Smooth muscle cell (in vitro differentiated cells): ENCODE measurements around the gene AGT. TPM values are rescaled to one million over a fixed set of nuclear protein-coding genes. Genes with fewer than 3 reads are reported as not detected.

ENCODE experiments used
- DNase-seq: peaks from one replicate; lab custom pipeline; 2025; ENCODE audit not compliant: unreplicated experiment; lab: John Stamatoyannopoulos, UW
- H2AFZ ChIP-seq: fragments of 200-600 bp; sonication (generic); 2 replicates; pipeline ENCODE4 v1.6.0; 2016; ENCODE audit warnings: antibody characterized with exemption, low read depth, mild to moderate bottlenecking
- H3F3A ChIP-seq: fragments of 200-600 bp; sonication (generic); 2 replicates; pipeline ENCODE4 v1.6.0; 2017; ENCODE audit warnings: antibody characterized with exemption, low read depth
- H3K27ac ChIP-seq: fragments of 200-600 bp; sonication (generic); 2 replicates; pipeline ENCODE4 v1.5.1; 2016; ENCODE audit warnings: low read depth, mild to moderate bottlenecking
- H3K27me3 ChIP-seq: fragments of 200-600 bp; sonication (generic); 2 replicates; pipeline ENCODE4 v1.6.1; 2016; ENCODE audit warnings: low read depth, mild to moderate bottlenecking
- H3K36me3 ChIP-seq: fragments of 200-600 bp; sonication (generic); 2 replicates; pipeline ENCODE4 v1.5.1; 2016; ENCODE audit warnings: low read depth
- H3K4me1 ChIP-seq: fragments of 200-600 bp; sonication (generic); 2 replicates; pipeline ENCODE4 v1.5.1; 2016; ENCODE audit warnings: low read depth
- H3K4me2 ChIP-seq: fragments of 200-600 bp; sonication (generic); 2 replicates; pipeline ENCODE4 v1.6.0; 2016; ENCODE audit warnings: mild to moderate bottlenecking
- H3K4me3 ChIP-seq: fragments of 200-600 bp; sonication (generic); 2 replicates; pipeline ENCODE4 v1.5.1; 2016; ENCODE audit warnings: mild to moderate bottlenecking
- H3K79me2 ChIP-seq: fragments of 200-600 bp; sonication (generic); 2 replicates; pipeline ENCODE4 v1.6.0; 2016; ENCODE audit warnings: low read depth, mild to moderate bottlenecking
- H3K9ac ChIP-seq: fragments of 200-600 bp; sonication (generic); 2 replicates; pipeline ENCODE4 v1.6.0; 2016; ENCODE audit warnings: low read depth
- H3K9me3 ChIP-seq: fragments of 200-600 bp; sonication (generic); replicated peaks from 2 replicates; pipeline ENCODE4 v1.5.1; 2016; ENCODE audit warnings: low read depth
- H4K20me1 ChIP-seq: fragments of 200-600 bp; sonication (generic); 2 replicates; pipeline ENCODE4 v1.6.0; 2016; ENCODE audit warnings: low read depth
- CTCF ChIP-seq: fragments of 200-600 bp; sonication (generic); IDR thresholded peaks from 2 replicates; pipeline ENCODE4 v1.5.1; 2017; ENCODE audit warnings: borderline replicate concordance, mild to moderate bottlenecking, antibody characterized with exemption; ENCODE audit not compliant: insufficient read depth, poor library complexity, severe bottlenecking
- WGBS: methylation state at CpG from one replicate; pipeline ENCODE4 v1.1.7; 2016; ENCODE audit warnings: low lambda C conversion rate; 5-methylcytosine and 5-hydroxymethylcytosine counted together
- polyA plus RNA-seq: library from polyadenylated mRNA; unstranded; fragments of >200 nt; fragmentation: Nextera tagmentation; extraction: Ambion mirVana; gene quantifications from 2 replicates; pipeline ENCODE4 v1.2.1, GENCODE V29; 2016
- total RNA-seq: library from RNA; depleted of rRNA; stranded (reverse); fragments of >200 nt; gene quantifications from 2 replicates; pipeline ENCODE4 v1.2.3, GENCODE V29; 2014

AGT gene
- total and polyA plus RNA-seq, 2 experiments from 2014 or later: 0.31 to 3.0 TPM

- no peaks in the 10 kb centered on the region for H3K79me2 ChIP-seq
- no peaks in the 10 kb centered on the region for H4K20me1 ChIP-seq
- H2AFZ ChIP-seq: no peak overlapping the region
- H3K4me3 ChIP-seq: no peak overlapping the region
- no peaks in the 10 kb centered on the region for H3K9me3 ChIP-seq
- H3K36me3 ChIP-seq: peaks cover 17% of the 10 kb centered on the region
- no peak overlapping the region for H3K27ac ChIP-seq
- no peak overlapping the region for H3K4me2 ChIP-seq
- 61% methylated on average over 4 of the region's 4 CpGs for WGBS
- no peaks in the 10 kb centered on the region for H3K4me1 ChIP-seq
- H3K9ac ChIP-seq: no peak overlapping the region
- no peaks in the 10 kb centered on the region for H3K27me3 ChIP-seq
- no peak for TF ChIP-seq CTCF
- no peaks in the 10 kb centered on the region for H3F3A ChIP-seq
- DNase-seq: no peak
Measured at GRCh38 chr1:230680300-230681025, 33.5 kb downstream of the AGT start.

DNA sequence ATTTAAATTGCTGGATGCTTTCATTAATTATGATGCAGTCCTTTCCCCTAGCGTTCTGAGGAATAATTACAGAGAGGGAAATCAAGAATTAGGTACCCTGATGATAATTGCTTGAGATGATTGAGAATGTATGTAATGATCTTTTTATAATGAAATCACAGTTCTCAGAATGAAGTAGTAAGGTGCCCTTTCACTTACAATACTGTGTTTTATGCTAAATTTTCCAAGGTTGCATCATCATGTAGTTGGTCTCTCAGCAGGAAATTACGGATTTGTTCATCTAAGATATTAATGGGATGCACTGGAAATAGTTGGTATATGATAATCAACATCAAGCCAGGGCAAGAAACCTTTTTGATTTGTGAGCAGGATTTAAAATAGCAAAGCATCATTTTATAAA, 34.1 kb downstream of the AGT start:
- peaks cover 18% of the 10 kb centered on the region for H3K36me3 ChIP-seq
- no peak for TF ChIP-seq CTCF
- no peak overlapping the region for H3K9ac ChIP-seq
- no peaks in the 10 kb centered on the region for H3K79me2 ChIP-seq
- no peaks in the 10 kb centered on the region for H4K20me1 ChIP-seq
- WGBS: 98% methylated on average over 2 of the region's 2 CpGs
- no peak for DNase-seq
- H3K9me3 ChIP-seq: no peaks in the 10 kb centered on the region
- H3K27me3 ChIP-seq: no peaks in the 10 kb centered on the region
- H3K27ac ChIP-seq: no peak overlapping the region
- H3K4me3 ChIP-seq: no peak overlapping the region
- H3K4me2 ChIP-seq: no peak overlapping the region
- H3K4me1 ChIP-seq: no peaks in the 10 kb centered on the region
- H3F3A ChIP-seq: no peaks in the 10 kb centered on the region
- no peak overlapping the region for H2AFZ ChIP-seq

- no peak for TF ChIP-seq CTCF
- Histone ChIP-seq H3K9me3 (no peaks in the 10 kb centered on the region), H3K36me3 (peaks cover 19% of the 10 kb centered on the region)
Measured at GRCh38 chr1:230679192-230679591, 34.7 kb downstream of the AGT start.

DNA sequence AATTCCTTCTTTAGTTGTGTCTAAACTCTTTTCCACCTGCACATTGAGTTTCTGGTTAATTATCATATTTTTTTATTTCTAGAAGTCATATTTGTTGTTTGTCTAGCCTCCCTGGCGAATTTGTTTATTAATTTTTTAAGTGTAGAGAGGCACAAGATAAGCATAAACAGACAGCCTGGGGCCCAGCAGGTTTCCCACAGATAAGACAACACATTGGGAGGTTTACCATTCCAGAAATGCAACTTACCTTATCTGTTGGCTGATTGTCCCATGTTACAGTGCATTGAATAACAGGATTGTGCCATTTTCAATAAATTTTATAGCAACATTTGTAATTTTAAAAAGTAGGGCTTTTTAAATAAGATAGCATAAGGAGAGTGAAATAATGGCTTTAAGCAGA, 36.7 kb downstream of the AGT start:
- DNase-seq: no peak
- H3K27ac ChIP-seq: no peak overlapping the region
- H3K27me3 ChIP-seq: no peaks in the 10 kb centered on the region
- no peaks in the 10 kb centered on the region for H3F3A ChIP-seq
- no peak for TF ChIP-seq CTCF
- no peak overlapping the region for H3K4me2 ChIP-seq
- no peaks in the 10 kb centered on the region for H4K20me1 ChIP-seq
- no peaks in the 10 kb centered on the region for H3K4me1 ChIP-seq
- no peaks in the 10 kb centered on the region for H3K9me3 ChIP-seq
- H3K4me3 ChIP-seq: no peak overlapping the region
- H3K9ac ChIP-seq: no peak overlapping the region
- 97% methylated on average over 1 of the region's 1 CpG for WGBS
- H3K36me3 ChIP-seq: peaks cover 21% of the 10 kb centered on the region
- no peak overlapping the region for H2AFZ ChIP-seq
- no peaks in the 10 kb centered on the region for H3K79me2 ChIP-seq

More at GRCh38 chr1:230679192-230679591, 34.7 kb downstream of the AGT start:
- DNase-seq: no peak
- no peaks in the 10 kb centered on the region for H4K20me1 ChIP-seq
- no peak overlapping the region for H2AFZ ChIP-seq
- H3K9ac ChIP-seq: no peak overlapping the region
- H3F3A ChIP-seq: no peaks in the 10 kb centered on the region
- no peaks in the 10 kb centered on the region for H3K4me1 ChIP-seq
- H3K4me3 ChIP-seq: no peak overlapping the region
- H3K27ac ChIP-seq: no peak overlapping the region
- no peaks in the 10 kb centered on the region for H3K27me3 ChIP-seq
- WGBS: 94% methylated on average over 3 of the region's 3 CpGs
- H3K79me2 ChIP-seq: no peaks in the 10 kb centered on the region
- H3K4me2 ChIP-seq: no peak overlapping the region
